ENCODE results near the gene SLC35D3.
"Not testable (repeated sequence)": the region's sequence is repeated elsewhere in the genome, so short reads cannot be mapped to it uniquely, and the experiment has no call there.

The SLC35D3 gene

DNA sequence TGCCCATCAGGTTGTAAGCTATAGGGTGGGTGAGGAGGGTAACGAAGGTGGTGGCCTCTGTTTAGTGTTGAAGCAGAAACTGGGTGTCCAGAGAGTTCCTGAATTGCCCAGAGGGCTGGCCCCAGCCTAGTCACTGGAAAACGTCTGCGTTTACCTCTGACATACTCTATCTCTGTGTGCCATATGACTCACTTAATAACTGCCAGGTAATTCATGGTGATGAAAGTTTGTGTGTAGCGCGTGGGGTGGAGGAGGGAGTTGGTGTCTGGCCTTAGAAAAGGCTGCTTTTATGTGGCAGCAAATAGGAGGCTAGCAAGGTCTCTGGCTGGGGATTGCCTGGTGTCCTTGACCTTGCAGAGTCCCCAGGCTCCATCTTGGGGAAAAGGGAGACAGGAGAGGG lies 47.3 kb downstream of the SLC35D3 start:
- no peak overlapping the region for H3K4me3 ChIP-seq (ENCODE audit: severe bottlenecking)
- no peaks in the 10 kb centered on the region for H3K36me3 ChIP-seq (ENCODE audit: low read depth)
- no peaks in the 10 kb centered on the region for H3K9me3 ChIP-seq (ENCODE audit: severe bottlenecking)
- no peaks in the 10 kb centered on the region for H3K27me3 ChIP-seq (ENCODE audit: insufficient read depth, poor library complexity, severe bottlenecking)
- TF ChIP-seq, protein P1, sequence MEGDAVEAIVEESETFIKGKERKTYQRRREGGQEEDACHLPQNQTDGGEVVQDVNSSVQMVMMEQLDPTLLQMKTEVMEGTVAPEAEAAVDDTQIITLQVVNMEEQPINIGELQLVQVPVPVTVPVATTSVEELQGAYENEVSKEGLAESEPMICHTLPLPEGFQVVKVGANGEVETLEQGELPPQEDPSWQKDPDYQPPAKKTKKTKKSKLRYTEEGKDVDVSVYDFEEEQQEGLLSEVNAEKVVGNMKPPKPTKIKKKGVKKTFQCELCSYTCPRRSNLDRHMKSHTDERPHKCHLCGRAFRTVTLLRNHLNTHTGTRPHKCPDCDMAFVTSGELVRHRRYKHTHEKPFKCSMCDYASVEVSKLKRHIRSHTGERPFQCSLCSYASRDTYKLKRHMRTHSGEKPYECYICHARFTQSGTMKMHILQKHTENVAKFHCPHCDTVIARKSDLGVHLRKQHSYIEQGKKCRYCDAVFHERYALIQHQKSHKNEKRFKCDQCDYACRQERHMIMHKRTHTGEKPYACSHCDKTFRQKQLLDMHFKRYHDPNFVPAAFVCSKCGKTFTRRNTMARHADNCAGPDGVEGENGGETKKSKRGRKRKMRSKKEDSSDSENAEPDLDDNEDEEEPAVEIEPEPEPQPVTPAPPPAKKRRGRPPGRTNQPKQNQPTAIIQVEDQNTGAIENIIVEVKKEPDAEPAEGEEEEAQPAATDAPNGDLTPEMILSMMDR (IDR thresholded peaks at IDR 0.05; ENCODE audit: poor library complexity, severe bottlenecking) = no peak
- peaks cover 5% of the 10 kb centered on the region for H3K4me1 ChIP-seq (ENCODE audit: insufficient read depth, poor library complexity, severe bottlenecking)
- ATAC-seq (ENCODE audit: low read depth) = peak; percentile 81; the same call in 2 of the 3 replicates
- H3K27ac ChIP-seq (ENCODE audit: poor library complexity, severe bottlenecking) = no peak overlapping the region
- DNase-seq (ENCODE audit: low spot score) = no peak

DNA sequence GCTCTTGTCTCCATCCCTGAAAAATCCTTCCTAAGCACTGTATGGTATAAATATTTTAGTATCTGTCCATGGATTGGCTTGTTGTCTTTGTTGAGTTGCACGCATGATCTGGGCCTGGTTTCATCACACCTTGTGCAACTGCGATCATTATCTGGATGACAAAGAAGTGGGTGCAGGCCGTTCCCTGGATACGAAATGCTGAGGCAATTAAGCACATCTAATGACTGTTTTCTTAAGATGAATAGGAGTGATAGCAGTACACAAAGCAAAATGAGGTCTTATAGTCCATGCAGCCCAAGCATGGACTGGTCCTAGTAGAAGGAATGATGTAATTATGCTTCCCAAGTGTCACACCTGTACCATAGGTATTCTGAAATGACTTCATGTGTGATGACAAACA lies 47.8 kb downstream of the SLC35D3 start:
- Histone ChIP-seq H3K27me3 (ENCODE audit: insufficient read depth, poor library complexity, severe bottlenecking) (no peaks in the 10 kb centered on the region), H3K9me3 (ENCODE audit: severe bottlenecking) (no peaks in the 10 kb centered on the region), H3K4me3 (ENCODE audit: severe bottlenecking) (no peak overlapping the region), H3K36me3 (ENCODE audit: low read depth) (no peaks in the 10 kb centered on the region), H3K27ac (ENCODE audit: poor library complexity, severe bottlenecking) (no peak overlapping the region), H3K4me1 (ENCODE audit: insufficient read depth, poor library complexity, severe bottlenecking) (peaks cover 5% of the 10 kb centered on the region)
- DNase-seq (ENCODE audit: low spot score) = no peak
- ATAC-seq (ENCODE audit: low read depth) = no peak
- TF ChIP-seq, protein P1 (IDR thresholded peaks at IDR 0.05; ENCODE audit: poor library complexity, severe bottlenecking) = no peak

DNA sequence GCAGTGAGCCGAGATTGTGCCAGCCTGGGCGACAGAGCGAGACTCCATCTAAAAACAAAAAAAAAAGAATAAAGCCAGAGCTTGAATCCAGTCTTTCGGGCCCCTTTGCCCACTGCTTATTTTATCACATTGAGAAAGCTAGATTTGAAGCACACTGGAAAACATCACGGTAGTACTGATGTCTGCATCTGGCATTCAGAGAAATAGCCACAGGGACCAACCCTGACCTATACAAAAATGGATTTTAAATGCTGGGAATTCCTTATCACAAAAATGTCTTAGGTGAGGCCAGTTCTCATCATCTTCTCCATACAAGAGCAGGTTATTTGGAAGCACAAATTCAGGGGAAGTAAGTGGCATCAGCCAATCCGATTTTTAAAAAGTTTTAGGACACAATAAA lies 49.5 kb downstream of the SLC35D3 start:
- no peak for ATAC-seq (ENCODE audit: low read depth)
- H3K27me3 ChIP-seq (ENCODE audit: insufficient read depth, poor library complexity, severe bottlenecking) = no peaks in the 10 kb centered on the region
- DNase-seq (ENCODE audit: low spot score) = no peak

DNA sequence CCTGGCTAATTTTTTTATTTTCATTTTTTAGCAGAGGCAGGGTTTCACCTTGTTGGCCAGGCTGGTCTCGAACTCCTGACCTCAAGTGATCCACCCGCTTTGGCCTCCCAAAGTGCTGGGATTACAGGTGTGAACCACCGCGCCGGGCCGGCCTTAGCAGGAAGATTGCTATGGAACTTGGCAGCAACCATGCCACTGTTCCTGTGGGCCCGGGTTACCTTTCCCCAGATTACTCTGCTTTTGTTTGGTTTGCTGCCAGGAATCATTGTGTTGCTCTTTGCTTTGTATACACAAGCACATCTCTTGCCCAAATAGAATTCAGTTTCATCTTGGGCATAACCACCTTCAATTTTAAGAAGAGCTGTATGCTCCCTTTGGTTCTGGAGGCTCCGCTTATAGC lies 51.7 kb downstream of the SLC35D3 start:
- not testable (repeated sequence) for H3K27me3 ChIP-seq (ENCODE audit: insufficient read depth, poor library complexity, severe bottlenecking); H3K4me1 ChIP-seq (ENCODE audit: insufficient read depth, poor library complexity, severe bottlenecking); DNase-seq (ENCODE audit: low spot score); ATAC-seq (ENCODE audit: low read depth); H3K36me3 ChIP-seq (ENCODE audit: low read depth); H3K27ac ChIP-seq (ENCODE audit: poor library complexity, severe bottlenecking); H3K9me3 ChIP-seq (ENCODE audit: severe bottlenecking); H3K4me3 ChIP-seq (ENCODE audit: severe bottlenecking)

More for the DNA sequence above, 49.5 kb downstream of the SLC35D3 start:
- TF ChIP-seq, protein P1 (IDR thresholded peaks at IDR 0.05; ENCODE audit: poor library complexity, severe bottlenecking) = no peak
- H3K4me3 ChIP-seq (ENCODE audit: severe bottlenecking) = no peak overlapping the region
- no peaks in the 10 kb centered on the region for H3K9me3 ChIP-seq (ENCODE audit: severe bottlenecking)
- H3K36me3 ChIP-seq (ENCODE audit: low read depth) = no peaks in the 10 kb centered on the region
- H3K4me1 ChIP-seq (ENCODE audit: insufficient read depth, poor library complexity, severe bottlenecking) = peaks cover 5% of the 10 kb centered on the region
- no peak overlapping the region for H3K27ac ChIP-seq (ENCODE audit: poor library complexity, severe bottlenecking)
